HG02678 (cell line): ENCODE results near the gene PRR7.

Experiments used
- ATAC-seq: cut with Tn5 transposase; IDR thresholded peaks from one replicate; pipeline ENCODE4 v1.9.1; 2021; ENCODE audit warnings: mild to moderate bottlenecking, moderate library complexity; ENCODE audit not compliant: unreplicated experiment

Gene PRR7

GRCh38 chr5:177434942-177435738, 11.5 kb upstream of the PRR7 start:
- ATAC-seq: no peak

DNA sequence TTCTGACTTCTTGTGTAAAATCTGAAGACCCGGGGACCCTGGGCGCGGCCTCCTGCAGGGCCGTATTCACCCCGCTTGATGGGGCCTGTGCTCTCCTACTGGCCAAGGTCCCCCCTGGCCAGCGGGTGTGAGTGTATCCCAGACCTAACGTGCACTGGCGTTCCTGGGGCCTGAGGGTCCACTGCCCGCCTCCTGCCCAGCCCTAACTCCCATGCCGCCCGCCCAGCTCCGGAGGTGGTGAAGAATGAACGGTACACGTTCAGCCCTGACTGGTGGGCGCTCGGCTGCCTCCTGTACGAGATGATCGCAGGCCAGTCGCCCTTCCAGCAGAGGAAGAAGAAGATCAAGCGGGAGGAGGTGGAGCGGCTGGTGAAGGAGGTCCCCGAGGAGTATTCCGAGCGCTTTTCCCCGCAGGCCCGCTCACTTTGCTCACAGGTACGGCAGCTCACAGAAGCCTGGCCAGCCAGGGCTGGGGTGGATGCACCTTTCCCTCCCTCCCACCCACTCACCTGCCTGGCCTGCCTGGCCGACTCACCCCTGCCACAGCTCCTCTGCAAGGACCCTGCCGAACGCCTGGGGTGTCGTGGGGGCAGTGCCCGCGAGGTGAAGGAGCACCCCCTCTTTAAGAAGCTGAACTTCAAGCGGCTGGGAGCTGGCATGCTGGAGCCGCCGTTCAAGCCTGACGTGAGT, 10.6 kb upstream of the PRR7 start:
- no peak for ATAC-seq

DNA sequence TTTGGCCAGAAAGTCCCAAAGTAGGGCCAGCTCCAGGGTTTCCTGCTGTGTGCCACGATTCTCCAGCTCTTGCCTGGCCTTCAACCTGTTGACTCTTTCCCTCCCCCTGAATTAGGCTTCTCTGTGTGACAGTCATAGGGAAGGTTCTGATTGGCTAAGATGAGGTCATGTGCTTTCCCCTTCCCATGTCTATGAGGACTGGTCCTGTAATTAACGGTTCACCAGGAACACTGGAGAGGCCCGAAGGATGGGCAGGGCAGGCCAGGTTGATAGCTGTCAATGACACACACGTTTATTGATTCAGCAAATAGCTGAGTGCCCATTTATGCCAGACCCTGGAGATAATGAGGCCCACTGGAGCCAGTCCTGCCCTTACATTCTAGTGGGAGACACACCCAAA, 9.0 kb upstream of the PRR7 start:
- no peak for ATAC-seq

DNA sequence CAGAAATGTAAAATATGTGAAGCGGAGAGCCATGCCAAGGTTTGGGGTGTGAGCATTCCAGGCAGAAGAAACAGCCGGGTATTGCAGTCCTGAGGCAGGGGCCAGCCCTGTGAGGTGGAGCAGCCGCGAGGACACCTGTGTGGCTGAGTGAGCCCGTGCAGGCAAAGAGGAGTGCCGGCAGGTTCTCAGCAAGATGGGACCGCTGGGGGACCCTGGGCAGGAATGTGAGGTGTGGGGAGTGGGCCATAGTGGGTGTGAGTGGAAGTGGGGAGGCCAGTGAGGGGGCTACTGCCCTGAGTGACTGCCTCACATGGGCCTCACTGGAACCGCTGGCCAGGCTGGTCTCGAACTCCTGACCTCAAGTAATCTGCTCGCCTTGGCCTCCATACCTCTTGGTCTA, 8.1 kb upstream of the PRR7 start:
- no peak for ATAC-seq

DNA sequence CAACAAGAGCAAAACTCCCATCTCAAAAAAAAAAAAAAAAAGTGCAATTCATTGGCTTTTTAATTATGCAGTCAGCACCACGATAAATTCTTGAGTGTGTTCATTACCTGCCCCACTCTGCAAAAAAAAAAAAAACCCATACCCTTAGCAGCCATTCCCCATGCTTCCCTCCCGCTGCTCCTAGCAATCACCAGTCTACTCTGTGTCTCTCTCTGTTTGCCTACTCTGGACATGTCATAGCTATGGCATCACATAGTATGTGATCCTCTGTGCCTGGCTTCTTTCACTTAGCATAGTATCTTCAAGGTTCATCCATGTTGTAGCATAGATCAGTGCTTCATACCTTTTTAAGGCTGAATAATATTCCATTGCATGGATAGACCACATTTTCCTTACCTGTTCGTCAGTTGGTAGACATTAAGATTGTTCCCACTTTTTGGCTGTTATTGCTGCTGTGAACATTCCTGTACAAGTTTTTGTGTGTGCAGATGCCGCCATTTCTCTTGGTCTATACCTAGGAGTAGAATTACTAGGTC, 7.0 kb upstream of the PRR7 start:
- no peak for ATAC-seq

DNA sequence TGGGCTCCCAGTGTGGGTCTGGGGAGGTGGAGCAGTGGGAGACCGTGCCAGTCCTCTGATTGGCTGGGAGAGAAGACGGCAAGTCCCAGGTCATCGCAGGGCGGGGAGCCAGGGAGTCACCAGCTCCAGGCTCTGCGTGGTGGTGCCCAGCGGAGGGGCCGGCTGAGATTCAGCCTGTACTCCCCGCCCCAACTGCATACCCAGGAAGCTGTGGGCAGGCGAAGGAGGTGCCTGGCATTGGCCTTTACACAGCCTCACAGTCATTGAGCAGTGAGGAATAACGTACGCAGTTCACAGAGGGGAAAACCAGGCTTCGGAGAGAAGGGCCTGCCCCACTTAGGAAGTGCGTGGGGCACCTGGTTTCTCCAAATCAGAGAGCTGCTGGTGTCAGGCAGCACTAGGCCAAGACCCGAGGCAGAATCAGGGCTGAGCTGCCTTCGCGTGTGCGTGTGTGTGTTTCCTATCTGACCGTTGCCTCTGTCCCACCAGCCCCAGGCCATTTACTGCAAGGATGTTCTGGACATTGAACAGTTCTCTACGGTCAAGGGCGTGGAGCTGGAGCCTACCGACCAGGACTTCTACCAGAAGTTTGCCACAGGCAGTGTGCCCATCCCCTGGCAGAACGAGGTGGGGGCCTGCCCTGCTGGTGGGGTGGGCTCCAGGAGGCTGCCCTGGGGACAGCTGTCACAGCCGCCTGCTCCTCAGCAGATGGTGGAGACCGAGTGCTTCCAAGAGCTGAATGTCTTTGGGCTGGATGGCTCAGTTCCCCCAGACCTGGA, 6.2 kb upstream of the PRR7 start:
- ATAC-seq: no peak

DNA sequence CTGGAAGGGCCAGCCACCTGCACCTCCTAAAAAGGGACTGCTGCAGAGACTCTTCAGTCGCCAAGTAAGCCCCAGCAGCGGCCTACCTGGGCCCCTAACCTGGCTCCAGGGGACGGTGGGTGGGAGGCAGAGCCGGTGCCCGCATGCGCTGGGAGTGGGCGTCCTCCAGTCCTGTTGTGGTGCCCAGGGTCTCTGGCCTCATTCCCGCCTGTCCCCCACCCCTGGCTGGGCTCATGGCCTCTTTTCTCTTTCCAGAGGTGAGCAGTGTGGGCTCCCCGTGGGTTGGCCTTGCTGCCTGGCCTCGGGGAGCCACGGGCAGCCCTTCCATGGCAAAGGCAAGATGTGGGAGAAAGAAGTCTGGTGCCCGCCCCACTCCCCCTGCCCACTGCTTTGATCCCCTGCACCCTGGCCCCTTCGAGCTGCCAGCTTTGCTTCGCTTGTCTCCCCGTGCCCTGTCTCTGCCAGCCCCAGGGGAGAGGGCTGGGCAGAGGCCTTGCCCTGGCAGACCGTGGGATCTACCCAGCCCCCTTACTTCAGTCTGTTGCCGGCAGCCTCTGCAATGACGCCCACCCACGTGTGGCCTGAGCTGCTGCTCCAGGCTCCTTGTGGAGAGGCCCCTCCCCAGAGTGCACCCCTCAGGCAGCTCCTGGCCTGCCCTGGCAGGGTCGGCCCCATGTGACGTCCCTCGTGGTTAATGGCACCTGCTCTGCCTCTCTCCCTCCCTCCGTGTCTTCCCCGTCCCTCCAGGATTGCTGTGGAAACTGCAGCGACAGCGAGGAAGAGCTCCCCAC, 5.4 kb upstream of the PRR7 start:
- ATAC-seq: no peak

DNA sequence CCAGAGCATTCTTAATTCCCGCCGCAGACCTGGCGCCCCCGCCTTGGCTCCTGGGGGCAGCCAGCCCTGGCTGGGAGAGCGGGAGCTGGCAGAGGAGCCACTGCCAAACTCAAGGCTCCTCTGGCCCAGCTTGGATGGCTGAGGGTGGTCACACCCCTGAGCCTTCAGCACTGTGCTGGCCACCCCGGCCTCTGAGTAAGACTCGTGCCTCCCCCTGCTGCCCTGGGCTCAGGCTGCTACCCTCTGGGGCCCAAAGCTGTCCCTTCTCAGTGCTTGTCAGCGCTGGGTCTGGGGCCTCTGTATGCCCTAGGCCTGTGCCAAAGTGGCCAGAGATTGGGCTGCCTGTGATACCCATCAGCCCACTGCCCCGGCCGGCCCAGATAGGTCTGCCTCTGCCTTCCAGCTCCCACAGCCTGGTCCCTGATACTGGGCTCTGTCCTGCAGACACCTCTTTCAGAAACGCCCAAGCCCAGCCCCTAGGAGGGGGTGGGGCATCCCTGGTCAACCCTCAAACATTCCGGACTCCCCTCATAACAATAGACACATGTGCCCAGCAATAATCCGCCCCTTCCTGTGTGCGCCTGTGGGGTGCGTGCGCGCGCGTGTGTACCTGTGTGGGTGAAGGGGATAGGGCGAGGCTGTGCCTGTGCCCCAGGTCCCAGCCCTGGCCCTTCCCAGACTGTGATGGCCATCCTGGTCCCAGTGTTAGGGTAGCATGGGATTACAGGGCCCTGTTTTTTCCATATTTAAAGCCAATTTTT, 4.4 kb upstream of the PRR7 start:
- ATAC-seq: no peak

GRCh38 chr5:177443144-177443983, 3.2 kb upstream of the PRR7 start:
- ATAC-seq: no peak

GRCh38 chr5:177444106-177445051, 2.2 kb upstream of the PRR7 start:
- no peak for ATAC-seq

- no peak for ATAC-seq
Observed at GRCh38 chr5:177445052-177445916, 1.3 kb upstream of the PRR7 start.

- ATAC-seq: no peak
Observed at GRCh38 chr5:177445917-177446199, 756 bp upstream of the PRR7 start.

DNA sequence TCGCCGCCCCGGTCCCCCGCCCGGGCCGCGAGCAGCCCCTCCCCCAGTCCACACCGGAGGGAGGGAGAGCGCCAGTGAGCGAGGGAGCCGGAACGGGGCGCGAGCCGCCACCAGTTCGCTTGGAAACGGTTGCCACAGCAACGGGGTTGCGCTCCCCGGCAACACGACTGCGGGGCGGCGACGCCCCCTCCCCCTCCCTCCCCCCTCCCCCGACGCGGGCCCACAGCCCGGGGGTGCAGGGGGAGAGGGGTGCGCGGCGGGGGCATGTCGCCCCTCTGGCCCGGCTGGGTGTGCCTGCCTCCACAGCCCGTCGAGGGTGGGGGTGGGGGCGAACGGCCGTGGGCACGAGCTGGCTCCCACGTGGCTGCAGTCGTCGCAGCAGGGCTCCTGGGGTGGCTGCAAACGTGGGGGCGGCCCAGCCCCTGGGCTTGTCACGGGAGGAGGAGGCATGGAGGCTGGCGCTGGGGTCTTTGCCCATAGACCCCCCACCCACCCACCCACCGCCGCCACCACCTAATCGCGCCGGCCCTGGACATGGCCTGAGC, 524 bp downstream of the PRR7 start:
- peak; percentile 22 for ATAC-seq

- ATAC-seq: no peak
Observed at GRCh38 chr5:177447611-177448243, 1.1 kb downstream of the PRR7 start.

DNA sequence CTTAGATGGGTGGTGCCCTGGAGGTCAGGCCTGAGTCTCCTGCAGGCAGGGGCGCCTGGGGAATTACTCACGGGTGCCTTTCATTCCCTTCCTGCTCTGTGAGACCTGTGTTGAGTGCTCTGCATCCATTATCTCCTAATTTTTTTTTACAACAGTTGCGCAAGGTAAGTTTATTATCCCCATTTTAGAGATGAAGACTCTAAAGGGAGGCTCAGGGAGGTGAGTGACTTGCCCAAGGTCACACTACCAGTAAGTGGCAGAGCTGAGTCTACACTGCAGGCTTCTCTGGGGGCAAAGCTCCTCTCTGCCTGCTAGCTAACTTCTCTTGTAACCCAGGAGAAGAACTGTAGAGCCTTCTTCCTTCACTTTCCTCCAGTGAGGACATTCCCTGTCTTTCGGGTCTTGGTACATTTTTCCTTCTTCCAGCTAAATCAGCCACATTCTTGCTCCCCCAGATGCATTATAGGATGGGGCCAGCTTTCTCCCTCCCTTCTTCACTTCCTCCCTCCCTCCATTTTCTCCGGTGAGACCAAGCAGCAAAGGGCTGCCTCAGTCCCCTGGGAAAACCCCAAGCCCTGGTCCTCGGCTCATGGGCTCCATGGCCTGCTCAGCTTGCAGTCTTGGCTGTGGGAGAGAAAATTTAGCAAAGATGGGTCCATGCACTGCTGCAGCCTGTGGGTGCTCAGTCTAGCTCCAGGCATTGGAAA, 1.8 kb downstream of the PRR7 start:
- ATAC-seq: no peak
